SK-N-SH treated with all-trans-retinoic acid at 6 μM for 48 hours (cell line): Measurements from ENCODE around the gene CERT1.

Experiments used
- ATAC-seq: fragments of 200-7000 bp; cut with Tn5 transposase; 3 replicates; pipeline ENCODE4 v1.9.1; 2020; ENCODE audit warnings: mild to moderate bottlenecking, moderate library complexity
- ARNTL ChIP-seq: fragments of 450-650 bp; formaldehyde crosslinking; IDR thresholded peaks from 2 replicates; pipeline ENCODE4 v1.5.0; 2020; ENCODE audit warnings: low read depth, mild to moderate bottlenecking, moderate library complexity, borderline replicate concordance
- BACH2 ChIP-seq: fragments of 250-450 bp; sonication (Bioruptor Pico); IDR thresholded peaks from 2 replicates; pipeline ENCODE4 v1.9.0; 2021; ENCODE audit warnings: mild to moderate bottlenecking, borderline replicate concordance
- CREB5 ChIP-seq: fragments of 250-450 bp; sonication (Bioruptor Pico); IDR thresholded peaks from 2 replicates; pipeline ENCODE4 v1.5.1; 2020; ENCODE audit warnings: low read depth, mild to moderate bottlenecking, moderate library complexity
- CSRNP3 ChIP-seq: fragments of 250-450 bp; sonication (Bioruptor Pico); IDR thresholded peaks from 2 replicates; pipeline ENCODE4 v1.5.1; 2021; ENCODE audit warnings: mild to moderate bottlenecking, moderate library complexity
- ESRRG ChIP-seq: fragments of 250-450 bp; sonication (Bioruptor Pico); IDR thresholded peaks from 2 replicates; pipeline ENCODE4 v1.6.1; 2021; ENCODE audit warnings: mild to moderate bottlenecking
- GLIS3 ChIP-seq: fragments of 250-450 bp; sonication (Bioruptor Pico); IDR thresholded peaks from 2 replicates; pipeline ENCODE4 v1.5.0; 2020; ENCODE audit warnings: mild to moderate bottlenecking, moderate library complexity
- ISL1 ChIP-seq: fragments of 250-450 bp; sonication (Bioruptor Pico); IDR thresholded peaks from 2 replicates; pipeline ENCODE4 v2.1.2; 2022; ENCODE audit warnings: mild to moderate bottlenecking, moderate library complexity
- OSR1 ChIP-seq: fragments of 250-450 bp; sonication (Bioruptor Pico); IDR thresholded peaks from 2 replicates; pipeline ENCODE4 v1.8.0; 2022; ENCODE audit warnings: moderate library complexity, mild to moderate bottlenecking, inconsistent platforms
- POU6F1 ChIP-seq: fragments of 250-450 bp; sonication (Bioruptor Pico); IDR thresholded peaks from 2 replicates; pipeline ENCODE4 v1.8.0; 2021; ENCODE audit warnings: low read depth, mild to moderate bottlenecking, moderate library complexity, borderline replicate concordance
- PPARA ChIP-seq: fragments of 250-450 bp; sonication (Bioruptor Pico); IDR thresholded peaks from 2 replicates; pipeline ENCODE4 v1.5.0; 2020; ENCODE audit warnings: mild to moderate bottlenecking, borderline replicate concordance
- RARB ChIP-seq: fragments of 250-450 bp; sonication (Bioruptor Pico); IDR thresholded peaks from 2 replicates; pipeline ENCODE4 v1.8.0; 2021; ENCODE audit warnings: mild to moderate bottlenecking, moderate library complexity
- SNAI2 ChIP-seq: fragments of 250-450 bp; sonication (Bioruptor Pico); IDR thresholded peaks from 2 replicates; pipeline ENCODE4 v1.5.0; 2020; ENCODE audit warnings: mild to moderate bottlenecking, moderate library complexity
- TOX ChIP-seq: fragments of 250-450 bp; sonication (Bioruptor Pico); IDR thresholded peaks from 2 replicates; pipeline ENCODE4 v1.8.0; 2021; ENCODE audit warnings: mild to moderate bottlenecking, moderate library complexity, borderline replicate concordance
- TSHZ2 ChIP-seq: fragments of 250-450 bp; sonication (Bioruptor Pico); IDR thresholded peaks from 2 replicates; pipeline ENCODE4 v1.5.0; 2020; ENCODE audit warnings: mild to moderate bottlenecking, moderate library complexity
- ZC3H10 ChIP-seq: fragments of 250-450 bp; sonication (Bioruptor Pico); IDR thresholded peaks from 2 replicates; pipeline ENCODE4 v1.5.1; 2021; ENCODE audit warnings: mild to moderate bottlenecking, moderate library complexity
- ZFP30 ChIP-seq: fragments of 450-650 bp; formaldehyde crosslinking; IDR thresholded peaks from 2 replicates; pipeline ENCODE4 v1.5.0; 2022; ENCODE audit warnings: mild to moderate bottlenecking, moderate library complexity
- ZNF70 ChIP-seq: fragments of 450-650 bp; formaldehyde crosslinking; IDR thresholded peaks from 2 replicates; pipeline ENCODE4 v1.5.0; 2020; ENCODE audit warnings: mild to moderate bottlenecking, moderate library complexity
- ZNF8 ChIP-seq: fragments of 450-650 bp; formaldehyde crosslinking; IDR thresholded peaks from 2 replicates; pipeline ENCODE4 v1.5.0; 2020; ENCODE audit warnings: mild to moderate bottlenecking, moderate library complexity
- TF ChIP-seq, protein P1 (sequence below): fragments of 250-450 bp; sonication (Bioruptor Pico); IDR thresholded peaks from 2 replicates; pipeline ENCODE4 v1.8.0; 2020; ENCODE audit warnings: mild to moderate bottlenecking, moderate library complexity, borderline replicate concordance

CERT1 gene

DNA sequence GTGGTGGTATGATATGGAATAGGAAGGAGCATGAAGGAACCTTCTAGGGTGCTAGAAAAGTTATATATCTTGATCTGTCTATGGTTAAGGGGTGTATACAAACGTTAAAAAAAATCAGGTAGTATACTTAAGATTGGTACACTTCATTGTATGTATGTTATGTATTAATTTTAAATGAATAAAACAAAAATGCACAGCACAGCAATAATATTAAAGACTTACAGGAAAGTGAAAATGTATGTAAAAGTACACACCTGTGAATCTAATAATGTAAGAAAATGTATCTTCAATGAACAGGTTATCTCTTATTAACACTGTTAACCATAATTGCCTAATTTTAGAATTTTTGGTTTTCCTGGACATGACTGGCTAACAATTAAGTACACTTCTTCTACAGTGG lies 97.2 kb downstream of the CERT1 start:
- ATAC-seq, result no peak
- TF ChIP-seq ESRRG (CRISPR knock-in tag) (no peak), SNAI2 (no peak), TOX (CRISPR knock-in tag) (no peak), ZC3H10 (CRISPR knock-in tag) (no peak), ARNTL (no peak)

DNA sequence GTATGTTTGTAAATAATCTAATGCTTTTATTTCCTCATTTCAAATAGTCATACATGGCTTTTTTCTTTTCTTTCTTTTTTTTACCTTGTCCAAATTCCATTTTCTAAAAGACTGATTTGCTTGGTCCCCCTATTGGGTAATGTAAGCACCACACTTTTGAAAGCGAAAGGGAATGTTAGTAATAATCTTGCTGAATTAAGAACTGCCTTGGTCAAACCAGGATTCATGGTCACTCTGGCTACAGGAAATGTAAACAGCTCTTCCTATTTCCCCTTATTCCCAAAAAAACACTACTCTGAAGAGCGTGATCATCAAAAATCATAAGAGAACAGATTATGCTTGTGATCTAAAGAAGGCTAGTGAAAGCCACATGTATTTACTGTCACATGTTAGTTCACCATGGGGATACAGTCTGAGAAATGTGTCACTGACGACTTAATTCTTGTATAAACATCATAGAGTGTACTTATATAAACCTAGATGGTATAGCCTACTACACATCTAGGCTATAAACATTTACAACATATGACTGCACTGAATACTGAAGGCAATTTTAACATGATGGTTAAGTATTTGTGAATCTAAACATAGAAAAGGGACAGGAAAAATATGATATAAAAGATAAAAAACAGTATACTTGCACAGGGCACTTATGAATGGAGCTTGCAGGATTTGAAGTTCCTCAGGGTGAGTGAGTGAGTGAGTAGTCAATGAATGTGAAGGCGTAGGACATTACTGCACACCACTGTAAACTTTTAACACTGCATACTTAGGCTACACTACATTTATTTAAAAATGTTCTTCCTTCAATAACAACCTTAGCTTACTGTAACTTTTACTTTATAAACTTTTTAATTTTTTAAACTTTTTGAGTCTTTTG lies 99.1 kb downstream of the CERT1 start:
- ATAC-seq, result no peak; the same call in 2 of the 3 replicates
- TF ChIP-seq, protein P1, sequence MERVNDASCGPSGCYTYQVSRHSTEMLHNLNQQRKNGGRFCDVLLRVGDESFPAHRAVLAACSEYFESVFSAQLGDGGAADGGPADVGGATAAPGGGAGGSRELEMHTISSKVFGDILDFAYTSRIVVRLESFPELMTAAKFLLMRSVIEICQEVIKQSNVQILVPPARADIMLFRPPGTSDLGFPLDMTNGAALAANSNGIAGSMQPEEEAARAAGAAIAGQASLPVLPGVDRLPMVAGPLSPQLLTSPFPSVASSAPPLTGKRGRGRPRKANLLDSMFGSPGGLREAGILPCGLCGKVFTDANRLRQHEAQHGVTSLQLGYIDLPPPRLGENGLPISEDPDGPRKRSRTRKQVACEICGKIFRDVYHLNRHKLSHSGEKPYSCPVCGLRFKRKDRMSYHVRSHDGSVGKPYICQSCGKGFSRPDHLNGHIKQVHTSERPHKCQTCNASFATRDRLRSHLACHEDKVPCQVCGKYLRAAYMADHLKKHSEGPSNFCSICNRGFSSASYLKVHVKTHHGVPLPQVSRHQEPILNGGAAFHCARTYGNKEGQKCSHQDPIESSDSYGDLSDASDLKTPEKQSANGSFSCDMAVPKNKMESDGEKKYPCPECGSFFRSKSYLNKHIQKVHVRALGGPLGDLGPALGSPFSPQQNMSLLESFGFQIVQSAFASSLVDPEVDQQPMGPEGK (CRISPR knock-in tag), result no peak
- TF ChIP-seq CREB5 (CRISPR knock-in tag) (no peak), ESRRG (CRISPR knock-in tag) (no peak)

DNA sequence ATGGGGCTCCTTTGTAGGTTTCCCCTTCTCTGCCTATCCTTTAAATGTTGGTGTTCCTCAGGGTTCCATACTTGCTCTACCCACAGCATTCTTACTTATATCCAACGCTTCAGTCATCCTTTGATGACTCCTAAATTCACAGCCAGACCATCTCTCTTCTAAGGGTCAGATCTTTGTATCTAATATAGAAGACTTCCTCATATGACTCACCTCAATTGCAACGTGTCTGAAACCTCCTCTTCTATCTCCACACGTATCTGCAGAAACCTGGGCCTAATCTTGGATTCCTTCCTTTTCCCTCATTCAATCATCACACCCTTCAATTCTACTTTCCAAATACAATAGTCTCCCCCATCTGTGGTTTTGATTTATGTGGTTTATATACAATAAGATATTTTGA lies 106.1 kb downstream of the CERT1 start:
- ATAC-seq, result no peak
- TF ChIP-seq RARB (CRISPR knock-in tag) (no peak), PPARA (no peak), ZNF70 (CRISPR knock-in tag) (no peak), ISL1 (no peak), ZC3H10 (CRISPR knock-in tag) (no peak), TSHZ2 (CRISPR knock-in tag) (no peak), GLIS3 (CRISPR knock-in tag) (no peak), BACH2 (no peak)
- TF ChIP-seq, all 23 proteins: peak for 0

DNA sequence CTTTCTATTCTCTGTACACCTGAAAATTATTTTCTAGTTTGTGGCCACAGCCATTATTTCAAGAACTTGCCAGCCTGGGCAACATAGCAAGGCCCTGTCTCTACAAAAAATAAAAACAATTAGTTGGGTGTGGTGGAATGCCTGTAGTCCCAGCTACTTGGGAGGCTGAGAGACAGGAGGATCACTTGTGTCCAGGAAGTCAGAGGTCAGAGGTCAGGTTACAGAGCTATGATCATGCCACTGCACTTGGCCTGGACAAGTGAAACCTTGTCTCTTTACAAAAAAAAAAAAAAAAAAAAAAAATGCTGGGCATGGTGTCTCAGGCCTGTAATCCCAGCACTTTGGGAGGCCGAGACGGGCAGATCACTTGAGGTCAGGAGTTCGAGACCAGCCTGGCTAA lies 116.2 kb downstream of the CERT1 start:
- TF ChIP-seq ZNF8 (CRISPR knock-in tag), result no peak
- TF ChIP-seq ZC3H10 (CRISPR knock-in tag), result no peak
- TF ChIP-seq ZNF70 (CRISPR knock-in tag), result no peak
- TF ChIP-seq TSHZ2 (CRISPR knock-in tag), result no peak
- TF ChIP-seq RARB (CRISPR knock-in tag), result no peak
- TF ChIP-seq BACH2, result no peak
- TF ChIP-seq, all 23 proteins: peak for 0
- ATAC-seq, result no peak

GRCh38 chr5:75389430-75389829 lies 122.0 kb downstream of the CERT1 start:
- no peak for ATAC-seq
- TF ChIP-seq ZC3H10 (CRISPR knock-in tag) (no peak), SNAI2 (no peak), CREB5 (CRISPR knock-in tag) (no peak), GLIS3 (CRISPR knock-in tag) (no peak), ZFP30 (no peak), CSRNP3 (CRISPR knock-in tag) (no peak), ISL1 (no peak), OSR1 (CRISPR knock-in tag) (no peak), ESRRG (CRISPR knock-in tag) (no peak), POU6F1 (CRISPR knock-in tag) (no peak)
